Measurements from ENCODE around the gene CCDC197.

Gene CCDC197

DNA sequence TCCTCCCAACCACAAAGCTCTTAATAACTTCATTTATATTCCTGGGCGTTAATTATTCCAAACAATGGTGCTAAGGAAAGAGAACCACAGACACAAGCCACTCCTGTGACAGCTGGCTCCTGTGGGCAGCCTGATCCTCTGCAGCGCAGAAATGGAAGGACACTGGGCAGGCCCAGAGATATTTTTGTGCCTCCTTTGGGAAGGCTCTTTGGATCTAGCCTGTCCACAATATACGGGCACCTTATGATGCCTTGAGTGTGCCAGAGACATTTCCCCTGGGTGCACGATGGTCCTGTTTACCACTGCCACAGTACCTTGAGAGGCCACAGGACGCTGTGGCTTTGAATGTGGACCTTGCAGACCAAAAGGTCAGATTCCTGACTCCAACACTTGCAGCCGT, 22.8 kb upstream of the CCDC197 start:
- TF ChIP-seq, protein P1, sequence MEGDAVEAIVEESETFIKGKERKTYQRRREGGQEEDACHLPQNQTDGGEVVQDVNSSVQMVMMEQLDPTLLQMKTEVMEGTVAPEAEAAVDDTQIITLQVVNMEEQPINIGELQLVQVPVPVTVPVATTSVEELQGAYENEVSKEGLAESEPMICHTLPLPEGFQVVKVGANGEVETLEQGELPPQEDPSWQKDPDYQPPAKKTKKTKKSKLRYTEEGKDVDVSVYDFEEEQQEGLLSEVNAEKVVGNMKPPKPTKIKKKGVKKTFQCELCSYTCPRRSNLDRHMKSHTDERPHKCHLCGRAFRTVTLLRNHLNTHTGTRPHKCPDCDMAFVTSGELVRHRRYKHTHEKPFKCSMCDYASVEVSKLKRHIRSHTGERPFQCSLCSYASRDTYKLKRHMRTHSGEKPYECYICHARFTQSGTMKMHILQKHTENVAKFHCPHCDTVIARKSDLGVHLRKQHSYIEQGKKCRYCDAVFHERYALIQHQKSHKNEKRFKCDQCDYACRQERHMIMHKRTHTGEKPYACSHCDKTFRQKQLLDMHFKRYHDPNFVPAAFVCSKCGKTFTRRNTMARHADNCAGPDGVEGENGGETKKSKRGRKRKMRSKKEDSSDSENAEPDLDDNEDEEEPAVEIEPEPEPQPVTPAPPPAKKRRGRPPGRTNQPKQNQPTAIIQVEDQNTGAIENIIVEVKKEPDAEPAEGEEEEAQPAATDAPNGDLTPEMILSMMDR (IDR thresholded peaks at IDR 0.05; ENCODE audit: extremely low read depth, missing control alignments), result no peak
- DNase-seq (ENCODE audit: low spot score), result no peak

DNA sequence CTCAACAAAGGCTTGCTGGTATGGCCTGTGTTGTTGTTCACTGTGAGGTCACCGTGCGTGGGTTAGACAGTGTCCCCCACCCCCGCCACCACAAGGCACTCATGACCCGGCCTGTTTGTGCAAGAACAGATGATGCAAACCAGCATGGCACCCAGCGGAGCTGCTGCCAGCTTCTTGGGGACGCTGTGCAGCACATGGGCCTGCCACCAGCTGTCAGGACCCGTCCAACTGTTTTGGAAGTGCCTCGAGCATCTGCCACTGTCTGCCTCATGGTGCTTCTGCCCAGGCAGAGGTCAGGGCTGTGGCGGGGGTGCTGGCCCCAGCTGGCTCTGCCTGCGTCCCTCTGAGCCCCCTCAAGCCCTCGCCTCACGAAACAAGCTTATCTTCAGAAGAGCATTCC, 22.3 kb upstream of the CCDC197 start:
- DNase-seq (ENCODE audit: low spot score), result no peak
- TF ChIP-seq, protein P1 (IDR thresholded peaks at IDR 0.05; ENCODE audit: extremely low read depth, missing control alignments), result no peak

DNA sequence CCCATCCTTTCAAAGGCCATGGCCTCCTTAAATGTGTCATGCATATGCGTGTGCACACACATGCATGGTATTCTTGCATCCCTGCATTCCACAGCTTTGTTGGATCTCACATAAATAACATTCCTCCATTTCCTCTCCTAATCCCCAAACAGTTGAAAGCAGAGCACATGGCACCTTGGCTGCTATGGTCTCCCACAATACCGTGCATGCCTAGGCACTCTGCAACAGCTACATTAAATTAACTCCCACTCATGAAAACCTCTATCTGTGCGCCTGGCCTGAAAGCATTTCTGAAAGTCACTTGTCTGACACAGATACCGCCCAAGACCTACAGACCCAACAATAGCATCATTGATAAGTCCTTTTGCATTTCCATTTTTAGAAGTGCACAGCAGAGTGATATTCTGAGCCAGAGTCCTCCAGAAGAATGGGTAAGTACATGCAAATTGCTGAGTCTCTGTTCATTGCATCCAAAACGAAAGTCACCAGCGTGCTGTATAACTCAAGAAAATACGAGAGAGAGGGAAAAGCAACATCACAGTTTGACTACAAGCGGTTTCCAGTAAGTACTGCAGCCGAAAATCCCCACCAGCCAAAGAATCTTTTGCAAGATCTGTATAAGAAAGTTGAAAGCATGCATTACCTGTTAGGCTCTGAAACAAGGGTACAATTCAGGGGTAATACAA, 21.2 kb upstream of the CCDC197 start:
- TF ChIP-seq, protein P1 (IDR thresholded peaks at IDR 0.05; ENCODE audit: extremely low read depth, missing control alignments), result no peak
- peak; percentile 70 for DNase-seq (ENCODE audit: low spot score)

DNA sequence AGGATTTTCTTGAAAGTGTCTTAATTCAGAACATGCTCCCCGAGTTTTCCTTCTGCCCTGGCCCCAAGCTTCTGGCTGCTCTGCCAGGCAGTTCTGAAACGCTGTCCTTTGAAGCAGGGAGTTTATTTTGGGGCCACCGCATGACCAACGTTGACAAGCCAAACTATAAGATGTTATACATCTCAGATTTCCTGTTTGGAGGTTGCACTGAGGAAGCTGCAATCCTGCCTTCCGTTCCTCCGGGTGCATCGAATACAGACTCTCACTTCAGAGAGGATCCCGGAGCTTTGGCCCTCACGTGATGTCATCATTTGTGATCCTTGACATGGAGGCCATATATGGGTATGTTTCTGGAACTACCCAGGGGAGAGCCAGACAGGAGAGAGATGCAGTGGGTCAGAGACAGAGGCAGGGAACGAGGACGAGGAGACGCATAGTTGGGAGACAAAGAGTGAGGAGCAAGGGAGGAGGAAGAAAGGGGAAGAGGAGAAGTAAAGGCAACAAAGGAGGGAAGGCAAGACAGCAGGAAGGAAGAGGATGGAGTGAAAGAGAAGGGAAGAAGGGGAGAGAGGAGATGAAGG, 20.5 kb upstream of the CCDC197 start, which contains the start of gene ASB2:
TSS of gene ASB2 (minus strand) at position 94 of the 581 bp plus-strand sequence. CDS start 12,031 bp downstream, outside the sequence.
- DNase-seq (ENCODE audit: low spot score), result no peak
- TF ChIP-seq, protein P1 (IDR thresholded peaks at IDR 0.05; ENCODE audit: extremely low read depth, missing control alignments), result no peak

DNA sequence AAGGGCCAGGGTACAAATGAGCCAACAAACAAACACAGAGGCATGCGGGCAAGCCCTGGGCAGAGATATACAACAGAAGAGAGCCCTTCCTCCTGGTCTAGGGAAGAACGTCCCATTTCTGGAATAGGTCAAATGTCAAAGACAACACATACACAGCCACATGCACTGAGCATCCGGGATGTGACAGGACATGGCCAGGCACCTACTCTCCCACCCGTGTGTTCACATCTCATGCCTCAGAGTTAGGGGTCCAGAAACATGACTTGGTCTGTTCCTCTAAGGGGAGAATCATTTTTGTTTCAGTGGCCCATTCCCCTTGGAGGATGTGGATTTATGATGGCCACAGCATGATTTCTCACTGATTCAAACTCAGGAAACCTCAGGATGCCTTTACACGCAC, 19.9 kb upstream of the CCDC197 start:
- TF ChIP-seq, protein P1 (IDR thresholded peaks at IDR 0.05; ENCODE audit: extremely low read depth, missing control alignments), result no peak
- no peak for DNase-seq (ENCODE audit: low spot score)

DNA sequence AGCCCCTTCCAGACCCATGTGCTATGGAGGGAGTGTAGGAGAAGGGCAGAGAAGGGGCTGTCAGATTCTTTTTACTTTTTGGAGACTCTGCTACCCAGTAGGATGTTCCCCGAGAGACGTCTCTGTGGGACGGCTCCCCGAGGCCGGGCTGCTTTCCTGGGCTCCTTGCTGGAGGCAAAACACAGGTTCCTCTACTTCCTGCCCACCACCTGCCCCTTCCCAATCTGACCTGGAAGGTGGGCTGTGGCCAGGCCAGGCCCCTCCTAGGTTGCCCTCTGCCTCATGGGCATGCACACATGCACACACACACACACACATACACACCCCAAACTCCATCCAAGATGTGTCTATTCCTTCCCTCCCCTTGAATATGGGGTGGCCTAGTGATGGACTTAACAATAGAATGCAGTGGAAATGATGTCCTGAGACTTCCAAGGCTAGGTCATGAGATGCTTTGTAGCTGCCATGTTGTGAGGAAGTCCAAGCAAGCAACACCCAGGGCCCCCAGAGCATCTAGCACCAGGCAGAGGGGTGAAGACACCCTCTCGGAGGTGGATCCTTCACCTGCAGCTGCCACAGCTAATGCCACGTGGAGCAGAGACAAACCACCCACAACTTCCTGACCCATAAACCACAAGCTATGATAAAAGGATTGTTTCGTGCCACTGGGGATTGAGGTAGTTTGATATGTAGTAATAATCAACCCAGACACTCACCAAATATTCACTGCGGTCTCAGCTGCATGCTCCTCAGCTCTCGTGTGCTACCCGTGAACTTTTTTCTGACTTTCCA, 19.1 kb upstream of the CCDC197 start:
- TF ChIP-seq, protein P1 (IDR thresholded peaks at IDR 0.05; ENCODE audit: extremely low read depth, missing control alignments), result no peak
- DNase-seq (ENCODE audit: low spot score), result no peak

DNA sequence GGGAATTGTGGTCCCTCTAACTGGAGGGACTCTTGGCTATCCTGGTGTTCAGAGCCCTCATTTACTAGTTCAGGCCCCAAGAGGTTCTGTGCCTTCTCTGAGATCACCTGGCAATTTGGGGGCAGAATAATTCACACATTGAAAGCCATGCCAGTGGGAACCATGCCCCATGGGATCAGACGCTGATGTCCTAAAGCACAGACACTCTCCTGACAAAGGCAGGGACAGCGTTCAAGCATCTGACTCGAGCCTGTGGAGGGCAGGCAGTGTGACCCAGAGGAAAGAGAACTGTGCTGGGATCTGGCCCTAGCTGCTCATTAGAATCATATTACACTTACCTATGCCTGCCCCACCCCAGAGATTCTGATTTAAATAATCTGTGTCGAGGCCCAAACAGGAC, 18.4 kb upstream of the CCDC197 start:
- TF ChIP-seq, protein P1 (IDR thresholded peaks at IDR 0.05; ENCODE audit: extremely low read depth, missing control alignments), result no peak
- DNase-seq (ENCODE audit: low spot score), result no peak

All from GM20000 (cell line).